Measurements from ENCODE around the gene ATP11C. TPM values are rescaled to one million over a fixed set of nuclear protein-coding genes. Genes with fewer than 3 reads are reported as not detected.
"Not testable (repeated sequence)": the region's sequence is repeated elsewhere in the genome, so short reads cannot be mapped to it uniquely, and the experiment has no call there.

The ATP11C gene
- total RNA-seq, 1 donor from 2014 or later = 48.5 TPM

GRCh38 chrX:139971394-139971749 is 38.5 kb upstream of the ATP11C start:
- Mint-ChIP-seq H3K4me1 (ENCODE audit: unreplicated experiment) (no peaks in the 10 kb centered on the region), H3K27me3 (ENCODE audit: unreplicated experiment) (peaks cover 1% of the 10 kb centered on the region), H3K27ac (ENCODE audit: unreplicated experiment) (no peak overlapping the region), H3K36me3 (ENCODE audit: low read depth, unreplicated experiment) (no peaks in the 10 kb centered on the region), H3K4me3 (ENCODE audit: unreplicated experiment) (no peak overlapping the region), H3K9me3 (ENCODE audit: unreplicated experiment) (no peaks in the 10 kb centered on the region)
- no peak for DNase-seq (ENCODE audit: low spot score)
- TF ChIP-seq CTCF (IDR thresholded peaks at IDR 0.05; ENCODE audit: unreplicated experiment) = no peak

GRCh38 chrX:139969286-139969685 is 36.4 kb upstream of the ATP11C start:
- H3K9me3 Mint-ChIP-seq (ENCODE audit: unreplicated experiment) = no peaks in the 10 kb centered on the region
- H3K4me3 Mint-ChIP-seq (ENCODE audit: unreplicated experiment) = no peak overlapping the region
- no peak for DNase-seq (ENCODE audit: low spot score)
- TF ChIP-seq CTCF (IDR thresholded peaks at IDR 0.05; ENCODE audit: unreplicated experiment) = no peak
- no peaks in the 10 kb centered on the region for H3K4me1 Mint-ChIP-seq (ENCODE audit: unreplicated experiment)
- no peak overlapping the region for H3K27ac Mint-ChIP-seq (ENCODE audit: unreplicated experiment)
- peaks cover 1% of the 10 kb centered on the region for H3K27me3 Mint-ChIP-seq (ENCODE audit: unreplicated experiment)
- H3K36me3 Mint-ChIP-seq (ENCODE audit: low read depth, unreplicated experiment) = no peaks in the 10 kb centered on the region

- no peak overlapping the region for H3K4me3 Mint-ChIP-seq (ENCODE audit: unreplicated experiment)
- TF ChIP-seq CTCF (IDR thresholded peaks at IDR 0.05; ENCODE audit: unreplicated experiment) = no peak
- no peak overlapping the region for H3K27ac Mint-ChIP-seq (ENCODE audit: unreplicated experiment)
- no peaks in the 10 kb centered on the region for H3K9me3 Mint-ChIP-seq (ENCODE audit: unreplicated experiment)
- no peaks in the 10 kb centered on the region for H3K36me3 Mint-ChIP-seq (ENCODE audit: low read depth, unreplicated experiment)
- H3K27me3 Mint-ChIP-seq (ENCODE audit: unreplicated experiment) = peaks cover 1% of the 10 kb centered on the region
- DNase-seq (ENCODE audit: low spot score) = no peak
- no peaks in the 10 kb centered on the region for H3K4me1 Mint-ChIP-seq (ENCODE audit: unreplicated experiment)
Observed at GRCh38 chrX:139967750-139968149, 34.9 kb upstream of the ATP11C start.

GRCh38 chrX:139967300-139967699 is 34.4 kb upstream of the ATP11C start:
- Mint-ChIP-seq H3K4me1 (ENCODE audit: unreplicated experiment) (no peaks in the 10 kb centered on the region), H3K4me3 (ENCODE audit: unreplicated experiment) (no peak overlapping the region), H3K27ac (ENCODE audit: unreplicated experiment) (no peak overlapping the region), H3K27me3 (ENCODE audit: unreplicated experiment) (peaks cover 1% of the 10 kb centered on the region), H3K36me3 (ENCODE audit: low read depth, unreplicated experiment) (no peaks in the 10 kb centered on the region), H3K9me3 (ENCODE audit: unreplicated experiment) (no peaks in the 10 kb centered on the region)
- DNase-seq (ENCODE audit: low spot score) = no peak
- TF ChIP-seq CTCF (IDR thresholded peaks at IDR 0.05; ENCODE audit: unreplicated experiment) = peak; percentile 26

- H3K4me3 Mint-ChIP-seq (ENCODE audit: unreplicated experiment); H3K36me3 Mint-ChIP-seq (ENCODE audit: low read depth, unreplicated experiment); H3K4me1 Mint-ChIP-seq (ENCODE audit: unreplicated experiment); H3K27ac Mint-ChIP-seq (ENCODE audit: unreplicated experiment); H3K9me3 Mint-ChIP-seq (ENCODE audit: unreplicated experiment); H3K27me3 Mint-ChIP-seq (ENCODE audit: unreplicated experiment): not testable (repeated sequence)
- DNase-seq (ENCODE audit: low spot score) = peak; percentile 4
Observed at GRCh38 chrX:139966159-139966558, 33.3 kb upstream of the ATP11C start.

- DNase-seq (ENCODE audit: low spot score) = no peak
- Mint-ChIP-seq H3K9me3 (ENCODE audit: unreplicated experiment) (no peaks in the 10 kb centered on the region), H3K4me3 (ENCODE audit: unreplicated experiment) (no peak within 1 kb of the TSS)
Observed at GRCh38 chrX:139965421-139965820, 32.6 kb upstream of the ATP11C start, which contains the start of gene CXorf66. Gene CXorf66 (minus strand): TSS chrX:139965521. CDS start chrX:139965496, 25 bp downstream.

GRCh38 chrX:139961091-139961490 is 28.2 kb upstream of the ATP11C start:
- H3K4me1 Mint-ChIP-seq (ENCODE audit: unreplicated experiment); H3K9me3 Mint-ChIP-seq (ENCODE audit: unreplicated experiment); H3K27ac Mint-ChIP-seq (ENCODE audit: unreplicated experiment); H3K36me3 Mint-ChIP-seq (ENCODE audit: low read depth, unreplicated experiment); H3K4me3 Mint-ChIP-seq (ENCODE audit: unreplicated experiment); H3K27me3 Mint-ChIP-seq (ENCODE audit: unreplicated experiment); DNase-seq (ENCODE audit: low spot score): not testable (repeated sequence)

More at GRCh38 chrX:139965421-139965820, 32.6 kb upstream of the ATP11C start, which contains the start of gene CXorf66:
- Mint-ChIP-seq H3K4me1 (ENCODE audit: unreplicated experiment) (no peaks in the 10 kb centered on the region), H3K36me3 (ENCODE audit: low read depth, unreplicated experiment) (no peaks in the 10 kb centered on the region), H3K27ac (ENCODE audit: unreplicated experiment) (no peak within 1 kb of the TSS), H3K27me3 (ENCODE audit: unreplicated experiment) (peaks cover 1% of the 10 kb centered on the region)
- no peak for TF ChIP-seq CTCF (IDR thresholded peaks at IDR 0.05; ENCODE audit: unreplicated experiment)
